ENCODE results near the gene RBMS3.
"Not testable (repeated sequence)": the region's sequence is repeated elsewhere in the genome, so short reads cannot be mapped to it uniquely, and the experiment has no call there.

The RBMS3 gene

GRCh38 chr3:29280404-29281093, at the start of gene RBMS3:
TSS of gene RBMS3 (plus strand) at chr3:29281071.
- in situ Hi-C loops (cut with MboI; ENCODE audit: low sequenced_read_pairs, unreplicated experiment): no loop called here
- DNase-seq (ENCODE audit: low spot score): peak; percentile 12
- TF ChIP-seq CTCF (IDR thresholded peaks at IDR 0.05; ENCODE audit: borderline replicate concordance, control extremely low read depth, extremely low read depth, insufficient read depth, missing control alignments): no peak

DNA sequence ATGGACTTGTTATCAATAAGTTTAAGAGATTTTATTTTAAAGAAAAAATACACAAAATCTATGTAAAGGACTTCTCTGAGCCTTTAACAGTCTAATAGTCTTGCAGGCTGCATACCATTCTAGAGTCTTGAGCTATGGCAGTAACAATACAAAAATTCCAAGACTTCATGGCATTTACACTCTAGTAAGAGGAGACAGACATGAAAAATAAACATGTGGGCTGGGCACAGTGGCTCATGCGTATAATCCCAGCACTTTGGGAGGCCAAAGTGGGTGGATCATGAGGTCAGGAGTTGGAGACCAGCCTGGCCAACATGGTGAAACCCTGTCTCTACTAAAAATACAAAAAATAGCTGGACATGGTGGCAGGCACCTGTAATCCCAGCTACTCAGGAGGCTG, 47.7 kb upstream of the RBMS3 start:
- DNase-seq (ENCODE audit: low spot score); in situ Hi-C loops (cut with MboI; ENCODE audit: low sequenced_read_pairs, unreplicated experiment): not testable (repeated sequence)

DNA sequence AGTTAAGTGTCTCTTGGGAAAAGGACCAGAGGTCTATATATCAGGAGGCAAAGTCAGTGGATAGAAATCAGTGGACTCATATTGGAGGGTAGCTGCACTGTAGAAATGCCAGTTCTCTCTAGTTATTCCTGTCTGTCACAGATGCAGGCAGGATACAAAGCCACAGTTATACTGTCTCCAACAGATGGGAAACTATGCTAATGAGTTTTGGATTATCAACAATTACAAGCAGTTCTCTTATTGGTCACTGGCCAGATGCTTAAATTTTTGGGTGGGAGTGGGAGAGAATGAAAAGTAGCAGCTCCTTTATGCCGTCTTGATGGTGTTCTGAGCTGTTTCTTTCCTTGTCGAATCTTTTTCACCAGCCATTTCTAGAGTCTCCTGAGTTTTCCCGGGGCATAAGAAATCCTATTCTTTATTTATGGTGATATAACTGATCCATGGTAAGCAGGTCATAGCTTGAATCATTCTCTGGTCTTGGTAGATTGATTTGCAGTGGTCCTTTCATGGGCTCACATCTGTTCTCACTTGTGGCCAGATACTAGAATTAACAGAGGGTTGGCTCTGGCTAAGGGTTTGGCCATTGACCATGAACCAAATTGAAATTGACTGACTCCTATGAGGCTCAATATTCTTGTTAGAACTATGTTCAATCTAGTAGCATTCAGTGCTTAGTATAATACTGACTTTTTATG, 44.6 kb upstream of the RBMS3 start:
- no peak for TF ChIP-seq CTCF (IDR thresholded peaks at IDR 0.05; ENCODE audit: borderline replicate concordance, control extremely low read depth, extremely low read depth, insufficient read depth, missing control alignments)
- no peak for DNase-seq (ENCODE audit: low spot score)
- in situ Hi-C loops (cut with MboI; ENCODE audit: low sequenced_read_pairs, unreplicated experiment): no loop called here

GRCh38 chr3:29239376-29239775, 41.5 kb upstream of the RBMS3 start:
- DNase-seq (ENCODE audit: low spot score): no peak
- no peak for TF ChIP-seq CTCF (IDR thresholded peaks at IDR 0.05; ENCODE audit: borderline replicate concordance, control extremely low read depth, extremely low read depth, insufficient read depth, missing control alignments)
- in situ Hi-C loops (cut with MboI; ENCODE audit: low sequenced_read_pairs, unreplicated experiment): no loop called here

DNA sequence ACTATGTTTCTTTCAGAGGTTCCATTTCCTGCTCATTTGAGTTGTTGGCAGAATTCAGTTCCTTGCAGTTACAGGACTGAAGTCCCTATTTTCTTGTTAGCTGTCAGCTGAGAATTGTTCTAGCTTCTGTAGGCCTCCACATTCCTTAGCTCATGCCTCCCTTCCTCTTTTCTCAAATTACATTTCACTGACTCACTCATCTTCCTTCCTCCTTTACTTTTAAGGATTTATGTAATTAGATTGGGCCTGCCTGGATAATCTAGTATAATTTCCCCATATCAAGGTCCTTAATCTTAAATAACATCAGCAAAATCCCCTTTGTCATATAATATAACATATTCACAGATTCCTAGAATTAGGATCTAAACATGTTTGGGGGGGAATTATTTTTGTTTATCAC, 40.6 kb upstream of the RBMS3 start:
- TF ChIP-seq CTCF (IDR thresholded peaks at IDR 0.05; ENCODE audit: borderline replicate concordance, control extremely low read depth, extremely low read depth, insufficient read depth, missing control alignments): no peak
- no peak for DNase-seq (ENCODE audit: low spot score)
- in situ Hi-C loops (cut with MboI; ENCODE audit: low sequenced_read_pairs, unreplicated experiment): no loop called here

- in situ Hi-C loops (cut with MboI; ENCODE audit: low sequenced_read_pairs, unreplicated experiment): no loop called here
- TF ChIP-seq CTCF (IDR thresholded peaks at IDR 0.05; ENCODE audit: borderline replicate concordance, control extremely low read depth, extremely low read depth, insufficient read depth, missing control alignments): no peak
Observed at GRCh38 chr3:29240887-29241286, 40.0 kb upstream of the RBMS3 start.

GRCh38 chr3:29241855-29242254, 39.0 kb upstream of the RBMS3 start:
- TF ChIP-seq CTCF (IDR thresholded peaks at IDR 0.05; ENCODE audit: borderline replicate concordance, control extremely low read depth, extremely low read depth, insufficient read depth, missing control alignments): no peak
- no peak for DNase-seq (ENCODE audit: low spot score)
- in situ Hi-C loops (cut with MboI; ENCODE audit: low sequenced_read_pairs, unreplicated experiment): no loop called here

More at GRCh38 chr3:29240887-29241286, 40.0 kb upstream of the RBMS3 start:
- no peak for DNase-seq (ENCODE audit: low spot score)
